ENCODE data around the gene BRD7.

BRD7 gene

DNA sequence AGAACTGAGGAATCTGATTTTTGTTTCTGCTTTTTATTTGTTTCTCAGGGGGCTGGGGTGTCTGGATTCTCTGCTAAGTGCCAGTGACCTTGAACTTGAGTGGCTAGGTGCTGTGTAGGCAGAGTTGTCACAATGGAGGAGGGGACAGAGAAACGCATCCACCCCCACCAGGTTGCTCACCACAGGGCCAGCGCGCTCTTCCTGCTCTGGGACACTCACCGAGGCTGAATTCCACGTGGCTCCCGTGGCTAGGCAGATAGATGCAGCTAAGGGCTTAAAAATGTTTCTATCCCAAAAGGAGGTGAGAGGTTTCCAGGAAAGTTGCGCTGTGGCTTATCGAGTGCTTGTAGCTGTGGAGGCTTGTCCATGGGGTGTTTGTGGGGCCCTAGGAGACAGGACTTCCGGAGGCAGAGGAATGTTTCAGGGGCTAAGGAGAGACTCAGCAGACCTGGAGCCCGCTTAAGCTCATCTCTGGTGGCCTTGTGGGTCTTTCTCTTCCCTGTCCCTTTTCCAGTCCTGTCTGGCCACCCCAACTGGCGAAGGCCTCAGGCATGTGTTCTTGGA is 65.7 kb downstream of the BRD7 start:
- no peak for DNase-seq

DNA sequence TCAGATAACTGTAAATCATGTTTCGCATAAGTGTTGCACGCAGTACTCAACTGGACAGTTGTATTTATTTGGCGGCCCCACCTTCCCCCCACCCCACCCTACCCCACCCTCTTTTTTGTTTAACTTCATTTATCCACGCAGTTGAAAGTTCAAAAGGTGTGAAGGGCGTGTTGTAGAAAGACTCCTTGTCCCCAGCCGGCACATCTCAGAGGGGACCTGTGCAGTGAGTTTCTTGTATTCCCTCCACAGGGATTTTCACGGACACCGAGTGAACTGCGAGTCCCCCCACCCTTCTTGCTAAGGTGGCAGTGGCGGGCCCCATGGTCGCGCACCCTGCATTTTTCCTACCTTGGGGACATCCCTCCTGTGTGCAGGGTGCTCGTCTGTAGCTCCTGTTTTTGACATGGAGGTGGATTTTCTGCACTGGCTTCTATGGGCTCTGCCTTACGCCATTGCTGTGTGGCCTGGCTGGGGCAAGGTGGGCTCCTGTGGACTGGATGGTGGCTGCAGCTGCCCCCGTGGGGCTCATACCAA is 66.2 kb downstream of the BRD7 start:
- no peak for DNase-seq

DNA sequence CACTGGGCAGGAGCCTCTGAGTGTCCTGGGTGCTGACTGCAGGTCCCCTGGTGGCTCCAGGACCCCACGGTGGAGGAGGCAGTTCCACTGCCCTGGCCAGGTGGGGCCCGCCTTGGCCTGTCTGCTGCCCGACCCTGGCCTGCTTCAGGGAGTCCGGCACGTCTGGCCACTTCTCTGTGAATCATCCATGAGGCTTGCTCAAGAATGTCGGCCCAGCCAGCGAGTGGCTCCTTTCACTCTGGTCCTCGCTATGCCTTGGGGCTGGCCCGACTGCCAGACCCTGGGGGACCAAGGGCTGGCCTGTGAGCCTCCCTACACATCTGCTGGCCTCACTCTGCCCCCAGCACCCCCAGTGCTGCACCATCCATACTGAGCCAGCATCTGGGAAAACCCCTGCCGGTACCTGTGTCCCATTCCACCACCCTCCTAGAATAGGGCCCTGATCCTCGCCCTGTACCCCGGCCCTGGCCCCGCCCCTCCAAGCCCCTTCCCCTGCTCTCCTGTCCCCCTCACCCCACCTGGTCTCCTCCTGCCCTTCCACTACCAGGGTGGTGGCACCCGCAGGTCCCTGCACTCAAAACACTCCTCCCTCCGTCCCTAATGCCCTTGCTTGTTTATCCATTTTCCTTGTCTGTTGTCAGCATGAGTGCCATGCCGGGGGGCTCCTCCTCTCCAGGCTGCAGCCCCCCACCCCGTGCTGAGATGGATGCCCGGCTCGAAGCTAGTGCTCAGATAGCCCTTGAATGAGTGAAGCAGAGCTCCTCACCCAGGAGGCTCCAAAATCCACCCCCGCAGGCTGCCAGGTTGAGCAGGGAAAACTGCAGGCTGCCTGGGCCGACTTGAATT is 66.9 kb downstream of the BRD7 start:
- DNase-seq = no peak

DNA sequence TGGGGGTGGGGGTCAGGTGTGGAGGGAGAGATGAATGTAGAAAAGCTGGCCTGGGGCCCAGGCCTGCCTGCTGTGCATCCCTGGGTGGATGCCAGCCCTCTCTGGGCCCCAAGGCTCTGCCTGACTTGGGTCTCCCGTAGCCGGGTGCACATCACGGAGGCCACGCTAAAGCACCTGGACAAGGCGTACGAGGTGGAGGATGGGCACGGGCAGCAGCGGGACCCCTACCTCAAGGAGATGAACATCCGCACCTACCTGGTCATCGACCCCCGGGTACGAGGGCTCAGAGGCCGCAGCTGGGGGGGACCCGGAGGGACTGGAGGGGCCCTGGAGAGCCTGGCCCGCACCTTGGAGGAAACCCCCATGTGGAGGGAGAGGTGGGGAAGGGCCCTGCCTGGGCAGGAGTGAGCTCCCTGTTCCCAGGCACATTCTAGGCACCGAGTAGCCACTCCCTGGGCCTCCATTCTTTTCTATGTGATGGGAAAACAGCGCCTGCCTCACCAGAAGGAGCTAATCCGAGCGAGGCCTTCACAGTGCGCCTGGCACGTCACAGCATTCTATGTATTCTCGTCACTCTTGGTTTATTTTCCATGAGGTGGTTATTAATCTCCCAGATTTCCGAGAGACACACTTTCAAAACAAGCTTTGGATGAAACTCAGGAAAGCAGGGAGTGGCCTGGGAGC is 67.7 kb downstream of the BRD7 start:
- DNase-seq = no peak

DNA sequence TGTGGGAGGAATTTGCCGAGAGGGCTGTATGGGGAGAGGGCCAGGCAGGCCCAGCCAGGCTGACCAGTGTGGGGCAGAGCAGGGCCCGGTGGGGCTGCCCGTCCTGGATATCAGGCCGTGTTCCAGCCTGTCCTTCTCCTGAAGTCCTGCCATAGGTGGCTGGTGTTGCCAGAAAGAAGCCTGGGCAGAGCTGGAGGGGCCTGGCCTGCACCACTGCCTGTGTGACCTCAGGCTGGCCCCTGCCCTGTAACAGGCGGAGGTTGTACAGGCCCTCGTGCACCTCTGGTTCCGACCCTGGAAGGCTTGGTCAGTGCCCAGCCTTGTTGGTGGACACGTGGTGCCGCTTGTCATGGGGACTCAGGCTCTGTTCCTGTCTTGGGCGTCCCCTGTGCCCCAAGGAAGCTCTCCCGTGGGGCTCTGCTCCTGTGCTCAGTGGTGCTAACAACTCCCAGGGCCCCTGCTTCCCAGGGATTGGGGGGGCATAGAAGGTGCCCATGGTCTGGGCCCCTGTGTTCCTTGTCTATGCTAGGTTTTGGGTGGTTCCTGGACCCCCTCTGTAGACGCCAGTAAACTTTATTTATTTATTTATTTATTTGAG is 69.2 kb downstream of the BRD7 start:
- no peak for DNase-seq

DNA sequence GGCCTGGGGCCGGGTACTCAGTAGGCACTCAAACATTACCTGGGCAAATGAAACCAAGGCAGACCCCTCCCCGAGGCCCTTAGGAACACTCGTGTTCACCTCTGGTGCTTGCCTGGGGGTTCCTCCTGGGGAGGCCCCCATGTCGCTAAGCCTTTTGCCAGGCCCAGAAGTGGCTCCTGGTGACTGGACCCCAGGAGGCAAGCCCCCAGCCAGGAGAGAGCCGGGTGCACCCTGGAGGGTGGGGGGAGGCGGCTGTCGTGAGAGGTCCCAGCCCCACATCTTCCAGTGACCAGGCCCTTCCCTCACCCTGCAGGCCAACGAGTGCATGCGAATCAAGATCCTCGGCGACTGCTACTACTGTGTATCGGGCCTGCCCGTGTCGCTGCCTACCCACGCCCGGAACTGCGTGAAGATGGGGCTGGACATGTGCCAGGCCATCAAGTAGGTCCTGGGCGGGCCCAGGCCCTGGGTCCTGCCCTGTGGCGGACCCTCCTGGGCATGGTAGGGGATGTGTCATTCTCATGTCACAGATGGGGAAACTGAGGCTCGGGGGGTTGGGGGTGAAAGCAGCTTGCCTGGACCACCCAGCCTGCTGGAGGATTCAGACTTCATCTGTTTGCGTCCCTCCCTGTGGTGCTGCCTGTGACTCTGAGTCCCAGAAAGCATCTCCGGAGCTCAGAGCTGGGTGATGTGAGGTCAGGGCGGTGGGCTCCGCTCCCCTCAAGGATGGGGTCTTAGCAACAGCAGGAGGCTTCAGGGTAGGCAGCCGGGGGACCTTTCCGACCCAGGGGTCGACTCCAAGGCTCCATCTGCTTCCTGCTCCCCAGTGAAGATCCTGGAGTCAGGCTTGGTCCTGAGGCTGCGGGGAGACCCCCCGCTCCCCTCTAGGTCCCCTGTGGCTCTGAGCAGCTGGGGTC is 69.9 kb downstream of the BRD7 start:
- no peak for DNase-seq

DNA sequence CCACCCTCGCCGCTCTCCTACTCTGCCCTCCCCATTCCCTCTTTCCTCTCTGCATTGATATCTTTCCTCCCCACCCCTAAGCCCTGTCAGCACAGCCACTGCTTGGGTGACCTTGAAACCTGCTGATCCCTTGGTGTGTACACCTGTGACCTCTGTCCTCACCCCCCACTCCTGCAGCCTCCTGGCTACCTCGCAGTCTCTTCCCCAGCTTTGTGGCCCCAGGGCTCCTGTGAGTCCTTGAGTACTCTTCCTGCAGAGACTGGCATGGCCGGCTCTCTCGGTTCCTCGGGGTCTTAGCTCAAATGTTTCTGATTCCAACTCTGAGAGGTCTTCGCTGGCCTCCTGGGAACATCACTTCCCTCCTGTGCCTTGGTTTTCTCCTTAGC is 70.7 kb downstream of the BRD7 start:
- DNase-seq = no peak

DNA sequence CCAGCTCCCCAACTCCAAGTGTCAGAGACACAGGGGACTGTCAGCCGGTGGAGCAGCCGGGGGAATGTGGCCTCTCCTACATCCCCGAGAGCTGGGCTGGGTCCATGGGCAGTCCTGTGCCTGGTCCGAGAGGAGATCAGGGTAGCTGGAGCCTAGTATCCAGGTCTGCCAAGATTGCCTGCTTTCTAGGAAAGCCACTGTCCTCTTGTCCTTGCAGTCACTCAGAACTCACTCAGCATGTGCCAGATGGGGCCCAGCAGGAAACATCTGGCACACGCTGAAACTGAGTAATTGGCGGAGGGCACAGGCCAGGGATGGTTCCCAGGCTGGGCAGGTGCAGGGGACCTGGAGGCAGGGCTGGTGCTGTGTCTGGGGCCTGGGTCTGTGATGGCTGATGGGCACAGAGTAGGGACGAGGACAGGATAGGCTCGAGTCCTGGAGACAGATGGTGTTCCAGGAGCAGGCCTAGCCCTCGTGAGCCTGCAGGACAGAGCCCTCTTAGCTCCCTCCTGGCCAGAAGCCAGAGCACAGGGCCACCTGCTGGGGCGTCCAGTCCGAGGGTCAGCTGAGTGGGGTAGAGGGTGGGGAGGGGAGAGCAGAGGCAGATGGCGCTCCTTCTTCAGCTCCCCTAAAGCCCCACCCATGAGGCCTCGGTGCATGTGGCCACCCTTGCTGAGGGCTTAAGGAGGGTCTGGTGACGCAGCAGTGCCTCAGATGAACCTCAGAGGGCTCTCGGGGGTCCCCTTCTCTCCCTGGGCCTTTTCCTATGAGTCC is 71.3 kb downstream of the BRD7 start:
- DNase-seq = no peak

DNA sequence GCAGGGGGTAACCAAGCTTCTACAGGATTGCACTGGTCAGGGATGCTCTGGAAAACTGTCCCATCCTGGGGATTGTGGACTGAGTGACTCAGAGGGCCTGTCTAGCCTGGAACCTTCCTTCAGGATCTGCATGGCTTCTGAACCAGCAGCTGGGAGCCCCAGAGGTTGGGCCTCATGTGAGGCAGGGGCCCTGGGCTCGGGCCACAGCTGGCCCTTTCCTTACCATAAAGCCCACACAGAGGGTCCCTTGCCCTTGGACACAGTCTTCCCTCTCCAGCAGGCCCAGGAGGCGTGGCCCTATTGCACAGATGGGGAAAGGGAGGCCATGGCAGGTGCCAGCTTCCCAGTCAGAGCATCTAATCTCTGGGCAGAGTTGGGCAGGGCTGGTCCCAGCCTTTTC is 72.0 kb downstream of the BRD7 start:
- no peak for DNase-seq

DNA sequence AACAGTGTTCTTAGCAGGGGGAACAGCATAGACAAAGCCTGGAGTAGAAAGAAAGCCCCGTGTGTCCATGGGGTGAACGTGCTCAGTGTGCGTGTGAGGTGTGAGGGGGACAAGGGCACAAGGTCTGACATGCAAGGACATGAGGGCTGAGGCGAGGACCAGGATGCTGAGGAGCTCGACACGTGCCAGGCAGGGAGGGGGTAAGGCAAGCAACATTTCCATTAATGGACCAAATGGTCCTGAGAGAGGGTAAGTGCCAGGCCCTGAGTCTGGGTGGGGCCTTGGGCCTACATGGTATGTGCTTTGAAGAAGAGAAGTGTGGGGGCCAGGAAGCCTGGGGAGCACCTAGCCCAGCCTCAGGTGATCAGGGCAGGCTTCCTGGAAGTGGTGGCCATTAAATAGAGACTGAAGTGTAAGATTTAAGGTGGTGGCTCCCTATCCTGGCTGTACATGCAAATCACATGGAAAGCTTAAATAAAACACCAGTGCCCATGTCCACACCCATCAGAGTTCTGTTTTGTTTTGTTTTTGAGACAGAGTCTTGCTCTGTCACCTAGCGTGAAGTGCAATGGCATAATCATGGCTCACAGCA is 73.2 kb downstream of the BRD7 start:
- DNase-seq = no peak

DNA sequence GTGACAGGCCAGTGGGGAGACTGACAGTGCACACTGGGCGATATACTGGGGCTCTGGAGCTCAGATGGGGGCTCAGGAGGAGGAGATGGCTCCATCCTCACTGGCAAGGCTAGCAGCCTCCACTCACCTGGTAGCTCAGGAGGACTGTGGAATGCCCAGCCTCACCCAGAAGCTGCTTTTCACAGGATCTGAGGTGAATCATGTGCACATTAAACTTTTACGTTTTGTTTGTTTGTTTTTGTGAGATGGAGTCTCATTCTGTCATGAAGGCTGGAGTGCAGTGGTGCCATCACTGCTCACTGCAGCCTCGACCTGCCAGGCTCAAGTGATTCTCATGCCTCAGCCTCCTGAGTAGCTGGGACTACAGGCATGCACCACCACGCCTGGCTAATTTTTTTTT is 73.8 kb downstream of the BRD7 start:
- DNase-seq = no peak

DNA sequence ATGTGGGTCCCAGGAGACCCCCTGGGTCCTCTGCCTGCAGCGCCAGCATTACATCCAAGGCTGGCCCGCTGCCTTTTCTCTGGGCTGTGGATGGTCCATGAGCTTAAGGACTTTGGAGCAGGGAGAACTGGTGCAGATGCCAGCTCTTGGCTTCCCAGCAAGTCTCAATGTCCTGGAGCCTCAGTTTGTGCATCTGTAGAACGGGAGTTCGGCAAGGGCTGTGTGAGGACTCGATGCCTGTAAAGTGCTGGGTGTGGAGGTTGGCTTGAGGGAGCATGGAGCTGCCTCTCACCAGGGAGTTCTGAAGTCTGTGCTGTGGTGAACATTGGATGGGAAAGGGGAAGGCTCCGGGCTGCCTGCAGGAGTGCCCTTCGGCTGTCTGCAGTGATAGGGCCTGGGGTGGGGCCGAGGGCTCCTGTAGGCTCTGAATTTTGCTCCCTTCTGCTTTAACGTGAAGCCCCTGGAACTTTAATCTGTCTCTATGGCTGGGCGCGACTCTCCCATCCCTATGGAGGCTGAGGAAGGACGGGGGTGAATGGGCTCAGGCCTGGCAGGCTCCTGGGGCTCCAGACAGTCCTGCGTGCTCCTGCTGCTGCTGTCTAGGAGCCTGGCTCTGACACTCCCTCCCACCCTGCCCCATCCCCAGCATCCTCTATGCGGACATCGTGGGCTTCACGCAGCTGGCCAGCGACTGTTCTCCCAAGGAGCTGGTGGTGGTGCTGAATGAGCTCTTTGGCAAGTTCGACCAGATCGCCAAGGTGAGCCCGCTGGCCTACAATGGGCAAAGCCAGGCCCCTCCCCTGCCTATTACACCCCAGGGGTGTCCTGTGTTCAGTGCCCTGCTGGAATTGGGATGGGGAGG is 74.6 kb downstream of the BRD7 start:
- no peak for DNase-seq

DNA sequence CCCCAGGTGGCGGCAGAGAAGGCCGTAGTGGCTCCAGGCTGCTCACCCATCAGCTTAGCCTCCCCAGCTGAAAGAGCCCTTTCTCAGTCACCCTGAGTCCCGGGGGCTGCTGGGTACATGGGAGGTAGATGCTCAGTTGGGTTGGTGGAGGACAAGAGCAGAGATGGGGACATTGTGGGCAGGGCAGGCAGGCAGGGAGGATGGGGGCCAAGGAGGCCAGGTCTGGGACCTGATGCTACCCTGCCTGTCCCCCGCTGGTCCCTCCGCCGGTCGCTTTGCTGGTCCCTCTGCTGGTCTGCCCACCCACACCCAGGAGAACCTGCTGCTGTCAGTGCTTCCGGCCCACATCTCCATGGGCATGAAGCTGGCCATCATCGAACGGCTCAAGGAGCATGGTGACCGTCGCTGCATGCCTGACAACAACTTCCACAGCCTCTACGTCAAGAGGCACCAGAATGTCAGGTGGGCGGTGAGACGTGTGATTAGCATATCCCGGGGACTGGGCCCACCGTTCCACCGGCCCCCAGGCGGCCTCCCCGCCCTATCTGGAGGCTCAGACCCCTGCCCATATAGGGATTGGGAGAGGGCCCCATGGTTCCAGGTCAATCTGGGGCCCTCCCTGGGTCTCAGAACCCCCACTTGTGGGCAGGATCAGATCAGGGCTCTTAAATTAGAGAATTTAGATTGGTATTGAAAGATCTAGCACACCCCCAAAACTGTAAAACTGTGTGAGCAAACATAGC is 75.6 kb downstream of the BRD7 start:
- no peak for DNase-seq

DNA sequence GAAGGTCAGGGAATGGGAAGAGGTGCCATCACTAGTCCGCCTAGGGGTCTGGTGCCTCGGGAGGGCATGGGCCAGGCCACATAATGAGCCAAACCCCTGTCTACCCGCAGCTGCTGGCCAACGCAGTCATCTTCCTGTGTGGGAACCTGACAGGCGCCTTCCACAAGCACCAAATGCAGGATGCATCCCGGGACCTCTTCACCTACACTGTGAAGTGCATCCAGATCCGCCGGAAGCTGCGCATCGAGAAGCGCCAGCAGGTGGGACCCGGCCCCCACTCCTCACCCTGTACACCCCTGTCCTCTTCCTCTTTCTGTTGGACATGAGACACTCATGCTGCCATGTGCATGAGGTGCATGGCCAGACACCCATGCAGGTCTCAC is 76.2 kb downstream of the BRD7 start:
- no peak for DNase-seq

DNA sequence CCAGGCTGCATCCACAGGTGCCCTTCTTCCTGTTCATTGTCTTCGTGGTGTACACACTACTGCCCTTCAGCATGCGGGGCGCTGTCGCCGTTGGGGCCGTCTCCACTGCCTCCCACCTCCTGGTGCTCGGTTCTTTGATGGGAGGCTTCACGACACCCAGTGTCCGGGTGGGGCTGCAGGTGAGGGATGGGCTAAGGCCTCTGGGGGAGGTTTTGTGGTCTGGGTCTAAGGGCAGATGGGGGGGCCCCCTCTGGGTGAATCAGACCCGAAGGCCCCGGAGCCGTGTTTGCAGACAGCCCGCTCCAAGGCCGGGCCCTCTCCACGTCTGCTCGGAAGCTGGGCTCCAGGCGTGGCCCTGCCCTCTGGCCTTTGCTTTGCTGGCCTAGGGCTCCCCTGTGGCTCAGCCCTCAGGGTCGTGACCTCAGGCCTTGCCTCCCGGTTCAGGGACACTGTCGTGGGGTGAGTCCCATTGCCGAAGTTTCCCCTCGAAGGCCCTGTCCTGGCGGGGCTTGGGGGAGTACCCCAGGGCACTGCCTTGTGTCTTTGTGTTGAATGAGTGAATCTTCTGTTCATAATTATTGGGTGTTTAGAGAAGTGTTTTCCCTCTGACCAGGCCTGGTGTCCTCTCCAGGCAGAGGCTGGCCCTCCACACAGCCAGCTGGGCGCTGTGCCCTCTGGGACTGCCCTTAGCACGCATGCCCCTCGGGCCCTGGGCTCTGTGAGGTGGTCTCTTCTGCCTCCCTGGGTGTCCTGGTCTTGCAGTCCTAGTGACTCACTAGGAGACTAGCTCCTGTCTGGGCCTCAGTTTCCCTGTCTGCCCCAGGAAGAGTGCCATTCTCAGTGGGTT is 76.8 kb downstream of the BRD7 start:
- DNase-seq = no peak

DNA sequence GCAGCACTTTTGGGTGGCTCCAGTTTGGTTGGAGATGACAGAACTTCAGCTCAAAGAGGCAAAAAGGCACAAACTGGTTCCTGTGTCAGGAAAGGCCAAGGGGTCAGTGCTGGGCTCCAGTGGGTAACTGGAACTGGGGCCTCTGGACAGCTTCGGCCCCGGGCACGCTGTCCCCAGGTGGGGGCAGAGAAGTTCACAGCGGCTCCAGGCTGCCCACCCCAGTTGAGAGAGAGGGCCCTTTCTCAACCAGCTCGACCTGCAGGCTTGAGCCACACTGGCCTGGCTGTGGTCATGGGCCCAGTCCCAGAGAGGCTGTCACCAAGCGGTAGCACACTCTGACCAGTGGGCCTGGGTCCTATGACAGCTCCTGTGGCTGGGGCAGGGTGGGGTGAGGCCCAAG is 77.9 kb downstream of the BRD7 start:
- no peak for DNase-seq

DNA sequence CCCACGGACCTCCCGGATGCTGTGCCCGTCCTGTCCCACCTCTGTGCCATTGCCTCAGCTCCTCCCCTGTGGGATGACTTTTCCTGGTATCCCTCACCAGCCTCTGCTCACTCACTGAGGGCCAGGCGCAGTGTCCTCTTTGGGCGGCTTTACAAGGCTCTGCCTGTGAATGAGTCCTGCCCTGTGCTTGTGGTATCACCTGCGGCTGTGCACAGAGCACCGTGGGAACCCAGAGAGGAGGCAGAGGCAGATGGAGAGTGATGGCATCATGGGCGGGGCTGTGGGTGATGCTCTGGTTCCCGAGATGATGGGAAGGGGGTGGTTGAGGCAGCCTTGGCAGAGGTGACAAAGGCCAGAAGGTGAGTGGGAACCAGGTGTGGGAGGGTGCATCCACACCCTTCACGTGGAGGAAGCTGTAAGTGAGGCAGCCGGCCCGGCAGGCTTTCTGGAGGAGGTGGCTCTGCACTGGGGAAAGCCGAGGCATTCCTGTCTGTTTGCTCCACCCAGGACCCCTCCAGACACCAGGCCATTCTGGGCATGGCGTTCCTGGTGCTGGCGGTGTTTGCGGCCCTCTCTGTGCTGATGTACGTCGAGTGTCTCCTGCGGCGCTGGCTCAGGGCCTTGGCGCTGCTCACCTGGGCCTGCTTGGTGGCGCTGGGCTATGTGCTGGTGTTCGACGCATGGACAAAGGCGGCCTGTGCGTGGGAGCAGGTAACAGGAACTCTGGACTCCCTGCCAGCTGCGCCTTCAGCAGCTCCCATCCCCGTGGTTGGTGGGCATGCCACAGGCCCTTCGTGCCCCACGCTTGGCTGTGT is 78.6 kb downstream of the BRD7 start:
- no peak for DNase-seq

DNA sequence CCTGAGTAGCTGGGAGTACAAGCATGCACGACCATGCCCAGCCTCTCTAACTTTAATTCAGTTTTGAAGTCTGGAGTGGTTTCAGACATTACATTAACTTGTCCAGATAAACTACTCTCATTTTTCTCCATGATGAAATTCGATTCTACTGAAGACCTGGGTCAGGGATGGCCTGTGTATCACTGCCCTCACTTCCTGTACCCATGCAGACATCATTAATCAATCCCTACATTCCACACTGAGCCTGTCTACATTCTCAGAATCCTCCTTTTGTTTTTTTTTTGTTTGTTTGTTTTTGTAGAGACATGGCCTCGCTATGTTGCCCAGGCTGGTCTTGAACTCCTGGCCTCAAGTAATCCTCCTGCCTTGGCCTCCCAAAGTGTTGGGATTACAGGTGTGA is 79.9 kb downstream of the BRD7 start:
- no peak for DNase-seq

Data from activated CD4-positive, alpha-beta T cell treated with anti-CD3 and anti-CD28 coated beads, Interleukin-2, Interleukin-6, amounts not matched to agents 100 ng/mL and 50 ng/mL, durations not matched to agents 16 hours and 8 hours (primary cell).